ENCODE results near the gene MRPL45.
A peak's percentile ranks its signal among the peaks of the same experiment; 100 is the strongest.

MRPL45 gene

DNA sequence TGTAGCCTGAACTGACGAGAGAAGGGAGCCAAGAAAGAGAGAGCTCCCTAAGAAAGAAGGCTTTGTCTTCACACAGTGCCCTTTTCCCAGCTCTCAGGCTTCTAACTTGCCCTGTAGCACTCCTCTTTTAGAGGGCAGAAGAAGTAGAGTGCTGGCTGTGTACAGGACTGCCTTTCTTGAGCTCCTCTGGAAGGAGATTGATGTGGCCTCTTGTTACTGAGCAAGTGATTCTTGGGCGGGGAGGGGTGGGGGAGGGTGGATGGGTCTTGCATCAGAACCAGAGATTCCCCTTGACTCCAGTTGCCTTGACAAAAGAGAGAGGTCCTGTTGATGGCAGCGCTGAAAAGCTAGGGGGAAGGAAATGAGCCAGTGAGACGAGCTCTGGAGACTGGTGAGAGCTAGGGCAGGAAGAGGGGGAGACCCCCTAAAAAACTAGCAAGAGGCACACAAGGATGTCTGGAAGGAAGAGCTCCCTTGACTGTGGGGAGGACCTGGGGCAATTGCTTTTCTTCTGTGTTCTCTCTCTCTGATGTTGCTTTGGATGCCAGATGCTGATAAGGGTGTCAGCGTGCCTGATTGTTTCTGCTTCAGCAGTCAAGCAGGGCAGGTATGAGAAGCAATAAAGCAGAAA, 28.4 kb downstream of the MRPL45 start:
- DNase-seq (ENCODE audit: low spot score), result no peak

DNA sequence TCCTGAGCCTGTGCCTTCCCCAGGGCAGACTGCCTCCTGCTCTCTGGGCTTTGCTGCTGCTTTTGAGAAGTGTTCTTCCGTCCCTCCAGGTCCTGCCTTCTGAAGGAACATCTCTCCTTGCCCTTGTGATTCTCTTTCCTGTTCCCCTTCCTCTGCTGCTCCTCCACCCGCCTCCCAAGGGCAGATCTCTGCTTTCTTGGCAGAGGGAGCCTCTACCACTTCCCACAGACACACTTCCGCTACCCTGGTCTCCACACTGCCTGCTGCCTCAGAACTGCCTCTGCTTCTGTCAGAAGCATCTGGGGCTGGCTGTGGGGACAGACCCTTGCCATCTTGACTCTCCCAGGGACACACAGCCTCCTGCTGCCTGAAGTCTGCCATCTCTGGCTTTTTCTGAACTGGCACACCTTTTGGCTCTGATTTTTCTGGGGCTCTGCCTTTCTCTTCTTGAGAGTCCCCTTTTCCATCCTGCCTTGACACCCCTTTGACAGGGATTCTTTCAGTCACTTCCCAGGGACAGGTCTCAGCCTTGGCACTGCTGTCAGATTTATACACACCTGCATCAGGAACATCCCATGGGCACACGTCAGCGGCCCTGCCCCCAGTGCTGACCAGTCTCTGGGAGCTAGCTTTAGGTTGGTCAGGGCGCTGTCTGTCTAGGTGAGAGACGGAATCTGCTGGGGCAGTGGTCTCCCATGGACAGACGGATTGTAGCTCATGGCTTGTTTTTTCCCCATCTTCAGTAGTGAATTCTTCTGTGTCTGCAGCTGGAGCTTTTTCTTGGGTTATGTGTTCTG, 30.2 kb downstream of the MRPL45 start:
- no peak for DNase-seq (ENCODE audit: low spot score)

DNA sequence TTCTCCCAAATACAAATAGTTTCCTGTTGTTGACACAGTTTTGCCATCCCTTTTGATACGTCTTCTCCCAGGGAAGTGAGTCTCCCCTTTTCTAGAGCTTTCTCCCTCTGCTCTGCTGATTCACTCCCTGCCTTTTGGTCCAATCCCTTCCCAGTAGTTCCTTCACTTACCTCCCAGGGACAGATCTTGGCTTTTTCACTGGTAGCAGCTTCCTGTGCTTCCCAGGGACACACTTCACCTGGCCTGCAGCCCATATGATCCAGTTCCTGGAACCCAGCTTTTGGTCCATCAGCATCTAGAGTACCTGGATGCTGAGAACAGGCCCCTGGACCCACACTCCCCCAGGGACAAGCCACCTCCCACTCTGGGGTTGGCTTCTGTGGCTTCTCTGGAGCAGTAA, 31.0 kb downstream of the MRPL45 start:
- DNase-seq (ENCODE audit: low spot score), result no peak

DNA sequence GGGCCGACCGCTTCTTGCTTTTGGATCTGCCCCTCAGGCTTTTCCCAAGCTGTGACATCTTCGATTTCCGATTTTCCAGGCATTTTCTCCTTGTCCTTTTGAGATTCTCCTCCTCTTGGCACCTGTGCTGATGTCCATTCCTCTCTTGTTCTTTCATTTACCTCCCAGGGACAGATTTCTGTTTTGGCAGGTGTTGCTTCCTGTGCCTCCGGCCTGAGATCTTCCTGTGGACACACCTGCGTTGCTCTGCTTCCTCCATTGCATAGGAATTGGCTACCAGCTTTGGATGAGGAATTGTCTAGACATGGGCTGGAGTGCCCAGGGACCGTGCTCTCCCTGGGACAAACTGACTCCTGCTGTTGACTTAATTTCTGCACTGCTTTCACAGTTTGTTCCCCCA, 31.7 kb downstream of the MRPL45 start:
- DNase-seq (ENCODE audit: low spot score), result no peak

DNA sequence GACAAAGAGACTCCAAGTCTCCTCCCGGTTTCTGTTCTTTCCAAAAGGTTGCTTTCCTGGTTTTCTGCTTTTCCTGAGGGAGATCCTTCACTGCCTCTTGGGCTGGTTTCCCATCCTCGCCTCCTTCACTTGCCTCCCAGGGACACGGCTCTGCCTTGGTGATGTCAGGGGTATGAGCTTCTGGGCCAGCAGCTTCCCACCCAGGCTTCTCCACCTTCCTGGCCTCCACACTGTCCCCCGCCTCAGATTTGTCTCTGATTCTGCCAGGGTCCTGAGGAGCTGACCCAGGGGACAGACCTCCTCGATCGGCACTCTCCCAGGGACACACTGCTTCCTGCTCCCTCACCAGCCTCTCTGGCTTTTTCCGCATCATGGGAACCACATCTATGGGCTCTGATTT, 32.3 kb downstream of the MRPL45 start:
- DNase-seq (ENCODE audit: low spot score), result no peak

DNA sequence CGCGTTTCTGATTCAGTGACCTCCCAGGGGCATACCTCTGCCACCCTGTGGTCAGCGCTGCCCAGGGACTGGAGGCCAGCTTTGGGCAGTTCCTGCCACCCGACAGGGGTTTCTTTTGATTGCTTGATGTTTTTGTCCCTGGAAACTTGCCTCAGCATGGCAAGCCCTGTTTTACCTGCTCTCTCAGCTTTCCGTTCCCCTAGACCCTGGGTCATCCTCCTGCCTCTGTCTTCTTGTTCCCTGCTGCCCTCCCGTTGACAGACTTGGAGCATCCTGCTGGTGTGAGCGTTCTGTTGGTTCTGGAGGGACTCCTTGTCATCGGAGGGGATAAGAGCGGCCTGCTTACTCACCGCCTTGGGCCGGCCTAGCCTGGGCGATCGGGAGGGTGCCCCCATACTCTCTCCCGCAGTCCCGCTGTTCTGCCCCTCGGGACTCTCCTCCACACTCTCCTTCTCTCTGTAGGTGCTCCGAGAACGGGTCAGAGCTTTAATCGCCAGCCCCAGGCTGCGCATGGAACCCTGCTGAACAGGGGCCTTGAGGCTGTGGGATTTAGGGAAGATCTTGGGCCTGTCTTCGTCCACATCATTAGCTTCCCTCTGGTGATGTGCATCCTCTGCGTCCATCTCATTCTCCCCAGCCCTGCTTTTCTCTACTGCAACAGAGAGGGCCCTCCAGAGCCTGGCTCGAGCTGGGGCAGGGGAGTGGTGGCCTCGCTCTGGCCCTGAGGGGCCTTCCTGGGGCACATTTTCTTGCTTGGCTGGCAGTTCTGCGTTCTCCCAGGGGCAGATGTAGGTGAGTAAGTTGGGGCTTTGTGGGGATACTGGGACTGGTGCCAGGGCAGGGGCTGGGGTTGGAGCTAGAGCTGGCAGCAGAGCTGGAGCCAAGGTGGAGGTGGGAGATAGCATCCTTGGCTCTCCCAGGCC, 33.1 kb downstream of the MRPL45 start:
- no peak for DNase-seq (ENCODE audit: low spot score)

DNA sequence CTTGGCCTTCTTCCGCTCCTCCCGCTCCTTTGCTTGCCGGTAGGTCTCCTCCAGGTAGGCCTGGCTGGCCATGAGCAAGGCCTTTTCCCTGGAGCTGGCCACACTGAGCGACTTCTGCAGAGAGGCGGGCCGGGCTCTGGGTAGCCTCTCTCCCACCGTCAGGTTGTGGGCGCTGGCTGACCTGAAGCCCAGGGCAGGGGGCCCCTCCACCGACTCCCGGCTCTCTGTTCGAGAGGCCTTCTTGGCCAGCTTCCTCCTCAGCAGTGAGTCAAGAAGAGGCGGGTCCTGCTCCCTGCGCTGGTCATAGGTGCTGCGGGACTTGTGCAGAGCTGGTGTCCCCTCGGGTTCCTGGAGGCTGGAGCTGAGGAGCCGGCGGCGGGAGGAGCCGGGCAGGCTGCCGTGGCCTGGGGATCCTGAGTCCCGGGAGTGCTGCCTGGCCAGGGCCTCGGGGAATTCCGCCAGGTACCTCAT, 34.0 kb downstream of the MRPL45 start:
- no peak for DNase-seq (ENCODE audit: low spot score)

DNA sequence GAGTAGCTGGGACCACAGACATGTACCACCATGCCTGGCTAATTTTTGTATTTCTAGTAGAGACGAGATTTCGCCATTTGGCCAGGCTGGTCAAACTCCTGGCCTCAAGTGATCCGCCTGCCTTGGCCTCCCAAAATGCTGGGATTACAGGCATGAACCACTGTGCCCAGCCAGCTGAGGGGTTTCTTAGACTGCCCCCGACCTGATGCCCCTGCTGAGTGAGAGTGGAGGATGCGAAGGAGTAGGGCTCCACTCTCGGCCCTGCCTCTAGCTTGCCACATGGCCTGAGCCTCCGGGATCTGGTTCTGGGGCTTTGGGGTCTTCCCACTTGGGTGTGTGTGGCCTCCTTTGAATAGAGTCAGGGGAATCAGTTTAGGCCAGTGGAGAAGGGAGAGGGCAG, 35.8 kb downstream of the MRPL45 start:
- peak; percentile 18 for DNase-seq (ENCODE audit: low spot score)

DNA sequence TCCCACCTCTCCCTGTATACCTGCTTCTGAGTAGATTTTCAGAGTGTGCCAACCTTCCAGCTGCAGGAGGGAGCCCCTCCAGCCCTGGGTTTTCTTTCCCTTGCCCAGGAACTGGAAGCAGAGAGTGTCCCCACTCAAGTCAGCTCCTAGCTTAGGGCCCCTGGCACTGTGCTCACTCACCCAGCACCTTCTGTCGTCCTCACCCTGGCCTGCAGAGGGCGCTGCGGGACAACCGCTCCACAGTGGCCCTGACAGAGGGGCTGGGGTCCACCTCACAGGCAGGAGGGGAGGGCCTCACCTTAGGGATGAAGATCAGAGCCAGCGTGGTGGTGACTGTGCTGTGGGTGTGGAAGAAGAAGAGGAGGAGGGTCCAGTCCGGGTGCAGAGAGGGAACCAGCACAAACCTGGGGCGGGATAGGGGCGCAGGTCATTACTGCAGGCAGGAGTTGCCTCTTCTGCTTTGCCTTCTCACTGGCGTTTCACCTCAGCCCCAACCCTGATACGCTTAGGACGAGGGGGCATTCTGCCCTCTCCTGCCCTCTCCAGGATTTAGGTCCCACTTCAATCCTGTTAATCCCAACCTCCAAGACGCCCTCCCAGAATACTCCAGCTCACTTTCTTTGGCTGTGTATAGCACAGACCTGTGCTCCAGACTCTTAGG, 36.8 kb downstream of the MRPL45 start:
- DNase-seq (ENCODE audit: low spot score), result peak; percentile 45

DNA sequence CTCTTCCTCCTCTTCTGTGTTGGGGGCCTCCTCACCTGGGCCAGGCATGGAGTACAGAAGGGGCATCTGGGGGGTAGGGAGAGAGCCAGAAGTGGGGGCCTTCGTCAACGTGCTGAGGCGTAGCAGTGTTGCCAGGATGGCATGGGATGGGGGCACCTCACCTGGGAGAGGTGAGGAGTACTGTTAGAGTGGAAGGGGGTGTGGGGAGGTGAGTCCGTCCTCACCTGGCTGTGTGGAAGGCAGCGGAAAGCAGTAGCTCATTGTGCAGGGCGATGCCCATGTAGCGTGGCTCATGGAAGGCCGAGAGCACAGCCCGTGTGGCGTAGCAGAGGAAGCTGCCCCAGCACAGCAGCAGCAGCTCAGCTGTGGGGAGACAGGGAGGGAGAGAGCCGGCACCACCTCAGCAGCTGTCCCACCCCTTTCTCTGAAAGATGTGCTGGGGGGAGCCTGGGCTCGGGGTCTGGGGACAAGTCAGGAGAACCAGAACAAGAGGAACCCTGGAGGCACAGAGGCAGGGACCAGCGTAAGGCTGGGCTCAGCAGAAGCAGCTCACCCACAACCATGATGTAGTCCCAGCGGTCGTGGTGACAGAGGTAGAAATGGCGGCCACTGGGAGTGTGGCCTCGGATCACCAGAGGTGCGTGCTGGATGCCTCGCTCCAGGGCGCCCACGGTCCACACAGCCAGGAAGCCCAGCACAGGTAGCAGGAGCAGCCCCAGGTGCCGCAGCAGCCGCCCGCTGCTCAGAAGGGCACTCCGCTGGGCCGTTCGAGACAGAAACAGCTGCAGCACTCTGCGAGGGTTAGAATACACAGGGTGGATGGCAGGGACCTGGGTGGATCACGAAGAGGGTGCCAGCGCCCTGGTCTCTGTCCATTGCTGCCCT, 37.8 kb downstream of the MRPL45 start:
- DNase-seq (ENCODE audit: low spot score), result peak; percentile 41

DNA sequence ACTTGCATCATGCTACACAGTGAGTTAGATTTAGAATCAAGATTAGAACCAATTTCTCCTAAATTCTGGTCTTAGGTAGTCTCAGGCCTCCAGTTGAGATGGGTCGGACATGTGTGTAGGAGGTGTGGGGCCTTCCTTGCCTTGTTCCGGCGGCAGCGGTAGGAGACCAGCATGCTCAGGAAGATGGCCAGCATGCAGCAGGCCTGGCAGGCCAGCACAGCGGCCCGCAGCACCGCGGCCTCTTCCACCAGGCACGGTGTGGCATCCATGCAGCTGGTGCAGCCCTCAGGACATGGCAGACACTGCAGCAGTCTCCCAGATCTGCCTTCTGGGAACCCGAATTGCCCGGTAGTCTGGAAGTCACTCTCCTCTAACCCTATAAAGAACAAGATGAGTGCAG, 39.9 kb downstream of the MRPL45 start:
- DNase-seq (ENCODE audit: low spot score), result no peak

DNA sequence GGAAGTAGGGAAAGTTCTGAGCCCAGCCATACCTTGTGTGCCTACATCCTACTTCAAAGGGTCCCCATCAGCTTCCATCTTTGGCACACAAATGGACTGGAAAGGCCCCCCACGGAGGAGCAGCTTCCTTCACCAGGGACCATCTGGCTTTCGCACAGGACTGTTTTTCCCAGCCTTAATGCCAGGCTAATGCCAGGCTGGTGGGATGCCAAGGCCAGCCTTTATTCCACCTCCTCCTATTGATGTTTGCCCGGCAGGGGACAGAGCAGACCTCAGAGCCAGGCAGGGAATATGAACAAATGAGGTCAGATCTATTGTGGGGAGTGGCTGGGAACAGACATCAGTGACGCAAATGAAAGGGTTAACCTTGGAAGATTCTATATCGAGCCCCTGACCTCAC, 41.1 kb downstream of the MRPL45 start:
- DNase-seq (ENCODE audit: low spot score), result no peak

DNA sequence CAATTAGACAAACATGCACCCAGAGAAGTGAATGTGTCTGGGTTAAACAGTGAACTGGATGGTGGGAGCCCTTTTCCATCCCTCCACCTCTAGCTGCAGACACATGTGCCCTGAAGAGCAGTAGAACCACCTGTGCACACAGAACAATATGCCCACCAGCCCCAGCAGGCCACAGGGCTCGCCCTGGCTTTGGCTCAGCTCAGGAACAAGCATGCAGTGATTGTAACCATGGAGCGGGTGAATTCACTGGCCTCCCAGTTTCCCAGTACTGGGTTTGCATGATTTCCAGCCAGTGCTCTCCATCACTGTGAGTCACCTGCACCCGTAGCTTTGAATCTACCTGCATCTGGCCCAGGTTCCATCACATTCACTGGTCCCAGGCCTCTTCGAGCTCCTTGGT, 41.6 kb downstream of the MRPL45 start:
- no peak for DNase-seq (ENCODE audit: low spot score)

DNA sequence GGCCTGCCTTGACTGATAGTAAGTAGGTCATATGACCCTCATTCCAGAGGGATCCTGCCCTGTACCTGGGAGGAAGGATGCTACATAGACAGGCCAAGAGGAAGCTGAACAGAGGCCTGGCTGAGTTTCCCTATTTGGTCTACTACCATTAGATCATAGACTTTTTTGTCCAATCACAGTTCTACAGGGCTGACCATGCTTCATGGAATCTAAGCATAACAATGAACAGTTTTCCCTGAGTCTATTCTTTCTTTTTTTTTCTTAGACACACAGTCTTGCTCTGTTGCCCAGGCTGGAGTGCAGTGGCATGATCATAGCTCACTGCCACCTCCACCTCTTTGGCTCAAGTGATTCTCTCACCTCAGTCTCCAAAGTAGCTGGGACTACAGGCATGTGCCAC, 42.9 kb downstream of the MRPL45 start:
- DNase-seq (ENCODE audit: low spot score), result no peak

DNA sequence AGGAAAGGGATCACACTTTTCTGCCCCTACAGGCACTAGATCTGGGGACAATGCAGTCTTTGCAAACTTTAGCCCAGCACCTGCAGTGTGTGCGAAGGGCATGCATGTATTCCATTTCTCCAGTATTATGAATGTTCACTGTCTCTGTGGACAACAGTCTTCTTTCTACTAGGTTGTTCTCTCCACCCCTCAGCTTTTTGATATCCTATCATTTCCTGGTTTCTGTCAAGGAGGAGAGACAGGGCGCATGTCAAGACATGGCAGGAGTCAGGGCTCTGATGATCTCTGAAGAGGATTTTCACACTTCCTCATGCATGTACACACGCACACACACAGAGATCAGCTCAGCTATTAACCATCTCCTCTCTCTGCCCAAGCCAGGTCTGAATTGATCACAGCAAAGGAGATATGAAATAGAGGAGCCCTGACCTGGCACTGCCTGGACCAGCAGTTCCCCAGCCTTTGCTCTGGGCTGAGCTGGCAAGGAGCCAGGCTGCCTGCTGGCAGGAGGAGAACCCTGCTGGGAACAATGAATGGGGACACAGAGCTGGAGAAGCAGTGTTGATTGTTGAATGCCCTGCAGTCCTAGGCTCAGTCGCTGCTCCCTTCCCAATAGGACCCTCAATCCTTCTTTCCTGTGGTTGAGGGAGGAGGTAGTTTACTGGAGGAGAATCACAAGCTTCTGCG, 44.2 kb downstream of the MRPL45 start:
- no peak for DNase-seq (ENCODE audit: low spot score)

DNA sequence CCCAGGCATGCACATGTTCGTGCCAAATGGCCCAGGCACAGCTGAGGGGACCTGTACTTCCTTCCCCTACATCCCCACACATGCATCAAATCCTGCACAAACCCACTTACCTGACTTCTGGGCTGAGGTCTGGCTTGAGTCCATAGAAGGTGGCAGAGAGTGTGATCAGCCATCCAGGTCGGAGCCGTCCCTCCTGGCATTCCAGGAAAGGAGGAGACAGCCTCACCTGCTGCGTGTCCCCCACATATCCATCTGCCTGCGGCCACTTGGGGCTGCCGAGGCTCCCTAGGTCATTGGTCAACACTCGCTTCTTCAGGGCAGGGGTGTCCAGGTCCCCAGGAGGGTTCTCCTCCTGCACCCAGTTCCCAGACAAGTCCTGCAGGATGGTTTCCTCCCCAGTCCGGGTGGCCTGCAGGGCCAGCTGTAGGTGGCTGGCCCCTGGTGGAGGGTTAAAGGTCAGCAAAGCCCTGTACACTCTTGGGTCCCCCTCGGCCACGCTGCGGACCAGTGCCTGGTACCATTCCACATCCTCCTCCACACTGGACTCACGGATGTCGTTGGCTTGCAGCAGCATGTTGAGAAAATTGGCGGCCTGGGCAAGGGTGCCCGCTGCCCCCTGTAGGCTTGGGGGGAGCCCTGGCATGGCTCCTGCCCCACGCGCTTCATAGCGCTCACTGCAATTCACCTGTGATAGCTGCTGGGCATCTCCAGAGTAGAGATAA, 46.1 kb downstream of the MRPL45 start:
- no peak for DNase-seq (ENCODE audit: low spot score)

DNA sequence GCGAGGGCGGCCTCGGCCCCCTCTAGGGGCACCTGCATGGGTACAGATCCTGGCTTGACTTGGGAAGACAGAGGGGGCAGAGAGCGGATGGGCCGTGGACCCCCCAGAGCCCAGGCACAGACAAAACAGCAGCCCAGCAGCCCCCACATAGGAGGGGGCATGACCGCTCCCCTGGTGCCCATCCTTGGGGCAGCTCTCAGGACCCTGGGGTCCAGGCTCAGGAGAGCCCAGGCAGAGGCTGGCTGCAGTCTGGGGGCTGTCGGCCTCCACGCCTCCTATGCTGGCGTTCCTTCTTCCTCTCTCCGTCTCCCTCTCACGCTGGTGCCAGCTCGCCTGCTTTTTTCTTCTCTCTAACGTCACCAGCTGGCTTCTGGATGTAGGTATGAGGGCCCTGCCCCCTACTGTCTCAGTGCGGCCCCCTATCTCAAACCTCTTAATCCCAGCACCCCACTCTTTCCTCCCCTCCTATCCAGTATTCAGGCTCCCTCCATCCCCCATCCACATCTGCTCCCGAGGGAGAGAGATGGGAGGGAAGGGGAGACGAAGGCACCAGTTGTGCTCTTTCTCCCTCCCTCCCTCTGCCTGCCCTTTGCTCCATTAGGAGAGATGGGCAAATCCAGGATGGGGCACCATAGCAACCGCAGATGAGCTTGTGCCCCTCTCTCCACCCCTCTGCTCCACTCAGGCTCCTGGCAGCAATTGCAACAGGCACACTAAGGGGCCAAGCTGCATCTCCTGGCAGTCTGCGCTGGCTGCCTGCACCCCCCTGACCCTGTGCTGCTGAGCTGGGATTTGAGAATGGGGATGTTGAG, 46.8 kb downstream of the MRPL45 start, which contains the start of gene GPR179:
GPR179 (minus strand) TSS at position 349 of the 812 bp plus-strand sequence; CDS start at position 182, 167 bp downstream.
- no peak for DNase-seq (ENCODE audit: low spot score)

DNA sequence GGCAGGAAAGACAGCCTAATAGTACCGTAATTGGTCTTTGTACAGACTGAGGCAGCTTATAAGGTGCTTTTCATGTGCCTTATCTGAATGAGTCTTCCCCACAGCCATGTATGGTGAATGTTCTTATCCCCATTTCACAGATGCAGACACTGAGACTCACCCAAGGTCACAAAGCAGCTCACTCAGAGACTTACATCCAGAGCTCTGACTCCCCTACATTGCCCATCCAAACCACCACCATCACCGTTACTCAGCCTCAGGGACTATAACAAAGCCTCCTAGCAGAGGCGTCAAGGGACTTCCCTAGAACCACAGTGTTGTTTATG, 47.4 kb downstream of the MRPL45 start:
- no peak for DNase-seq (ENCODE audit: low spot score)

DNA sequence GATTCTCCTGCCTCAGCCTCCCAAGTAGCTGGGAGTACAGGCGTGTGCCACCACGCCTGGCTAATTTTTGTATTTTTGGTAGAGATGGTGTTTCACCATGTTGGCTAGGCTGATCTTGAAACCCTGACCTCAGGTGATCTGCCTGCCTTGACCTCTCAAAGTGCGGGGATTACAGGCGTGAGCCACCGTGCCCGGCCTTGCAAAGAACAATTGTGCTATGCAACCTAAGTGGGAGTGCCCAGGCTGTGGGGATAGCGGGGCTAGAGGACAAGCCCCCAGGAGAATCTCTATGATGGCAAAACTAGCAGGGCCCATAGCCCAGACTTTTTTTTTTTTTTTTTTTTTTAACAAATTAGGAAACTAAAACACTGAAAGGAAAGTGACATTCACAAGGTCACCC, 48.8 kb downstream of the MRPL45 start:
- DNase-seq (ENCODE audit: low spot score), result no peak

Measured in left forelimb (tissue), 1 donor.